Measurements from ENCODE around the gene PLAC1.

The PLAC1 gene

DNA sequence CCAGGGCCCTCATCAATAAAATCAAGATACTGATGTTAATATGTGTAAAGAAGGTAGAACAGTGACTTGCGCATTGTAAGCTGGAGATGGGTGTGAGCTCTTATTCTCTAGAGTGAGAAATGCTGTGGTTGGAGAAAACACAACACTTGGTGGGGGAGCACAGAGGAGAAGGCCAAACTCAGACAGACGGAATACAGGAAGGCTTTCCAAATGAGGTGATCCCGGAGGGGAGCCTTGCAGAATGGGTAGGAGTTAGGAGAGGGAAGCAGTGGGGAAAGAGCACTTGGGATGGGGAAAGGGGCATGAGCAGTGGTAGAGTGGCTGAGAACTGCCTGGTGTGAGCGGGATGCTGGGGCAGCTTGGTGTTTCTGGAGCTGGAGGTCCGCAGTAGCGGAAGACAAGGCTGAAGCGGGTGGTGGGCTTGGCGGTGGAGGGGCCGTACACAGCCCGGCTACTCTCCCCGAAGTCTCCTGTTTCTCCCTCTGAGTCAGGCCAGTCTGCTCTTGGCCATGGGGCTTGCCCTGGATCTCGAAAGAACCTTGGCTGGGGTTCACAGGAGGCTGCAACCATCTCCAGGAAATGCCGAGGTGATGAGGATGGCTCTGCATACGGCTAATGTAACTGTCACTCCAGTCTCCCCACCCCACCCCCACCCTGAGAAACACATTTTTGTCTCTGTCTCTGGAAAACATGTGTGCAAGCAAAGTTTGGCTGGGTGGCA, 11.3 kb upstream of the PLAC1 start:
- DNase-seq: no peak

DNA sequence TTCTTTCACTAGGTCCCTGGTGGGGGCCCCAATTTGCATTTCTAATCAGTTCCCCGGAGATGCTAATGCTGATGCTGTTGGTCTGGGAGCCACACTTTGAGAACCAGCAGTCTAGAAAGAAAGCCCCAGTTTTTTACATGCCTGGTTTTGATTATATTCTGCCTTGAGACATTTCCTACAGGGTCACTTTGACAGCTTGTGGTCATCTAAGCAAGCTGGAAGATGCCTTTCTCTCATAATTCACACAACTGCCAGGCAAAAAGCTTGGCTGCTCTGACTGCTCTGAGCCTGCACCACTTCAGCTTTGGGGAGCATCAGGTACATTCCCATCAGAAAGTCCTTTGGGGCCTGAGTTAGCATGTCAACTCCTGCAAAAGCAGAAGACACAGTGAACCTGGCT, 5.9 kb upstream of the PLAC1 start:
- DNase-seq: no peak

DNA sequence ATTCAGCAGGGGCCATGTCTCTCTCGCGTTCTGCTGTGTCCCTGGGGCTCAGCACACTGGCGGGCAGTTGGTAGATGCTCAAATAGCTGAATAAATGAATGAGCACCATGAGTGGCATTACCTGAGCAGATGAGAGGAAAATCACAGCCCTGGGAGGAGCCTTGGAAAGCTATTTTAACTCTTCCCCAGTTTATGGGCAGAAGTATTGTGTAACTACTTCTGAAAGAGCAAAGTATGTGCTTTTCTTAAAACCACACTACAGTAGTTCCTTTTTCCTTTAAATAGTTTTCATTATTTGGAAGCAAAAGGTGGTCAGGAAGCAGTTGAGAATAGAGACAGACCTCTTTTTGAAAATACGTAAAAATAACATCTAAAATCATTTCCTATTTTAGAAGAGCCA, 3.0 kb upstream of the PLAC1 start:
- no peak for DNase-seq

DNA sequence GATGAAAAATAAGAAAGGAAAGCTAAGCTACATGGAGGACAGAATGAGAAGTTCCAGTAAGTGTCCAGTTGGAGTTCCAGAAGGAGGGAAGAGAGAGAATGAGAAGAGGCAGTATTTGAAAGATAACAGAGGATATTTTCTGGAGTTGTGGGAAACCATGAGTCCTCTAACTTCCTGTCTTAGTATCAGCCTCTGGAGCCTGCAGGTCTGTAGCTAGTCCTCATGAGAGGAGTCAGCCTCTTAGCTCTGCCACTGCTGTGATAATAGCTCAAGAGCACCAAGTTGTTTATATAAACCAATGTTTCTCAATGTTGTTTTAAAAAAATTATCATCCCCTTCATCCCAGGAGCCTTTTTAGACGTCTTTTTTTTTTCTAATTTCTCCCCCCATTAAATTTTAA, 2.4 kb upstream of the PLAC1 start:
- DNase-seq: no peak

DNA sequence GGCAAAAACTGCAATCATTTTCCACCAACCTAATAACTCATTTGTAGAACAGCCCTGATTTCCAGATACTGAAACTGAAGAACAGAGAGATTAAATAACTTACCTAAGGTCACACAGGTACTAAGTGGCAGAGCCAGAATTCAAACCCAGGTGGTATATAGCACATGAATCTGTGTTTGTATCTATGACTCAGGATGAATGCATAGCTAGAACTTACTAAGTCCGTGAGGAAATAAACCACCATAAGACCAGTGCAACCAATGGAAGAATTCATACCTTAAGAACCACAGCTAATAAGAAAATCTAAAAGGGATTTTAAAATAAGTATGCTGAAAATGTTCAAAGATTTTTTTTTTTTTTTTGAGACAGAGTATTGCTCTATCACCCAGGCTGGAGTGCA, 1.5 kb upstream of the PLAC1 start:
- DNase-seq: no peak

DNA sequence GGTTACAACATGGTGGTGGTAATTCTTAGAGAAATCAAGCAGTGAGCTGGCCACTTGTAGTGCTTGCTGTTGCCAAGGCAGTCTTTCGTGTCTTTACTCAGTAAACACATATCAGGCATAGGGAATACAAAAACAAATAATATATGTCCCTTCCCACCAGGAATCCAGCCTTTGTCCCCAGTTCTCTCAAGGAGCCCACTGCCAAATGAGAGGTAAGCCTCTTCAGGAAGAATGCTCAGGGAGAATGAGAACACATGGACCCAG, 421 bp upstream of the PLAC1 start:
- no peak for DNase-seq

DNA sequence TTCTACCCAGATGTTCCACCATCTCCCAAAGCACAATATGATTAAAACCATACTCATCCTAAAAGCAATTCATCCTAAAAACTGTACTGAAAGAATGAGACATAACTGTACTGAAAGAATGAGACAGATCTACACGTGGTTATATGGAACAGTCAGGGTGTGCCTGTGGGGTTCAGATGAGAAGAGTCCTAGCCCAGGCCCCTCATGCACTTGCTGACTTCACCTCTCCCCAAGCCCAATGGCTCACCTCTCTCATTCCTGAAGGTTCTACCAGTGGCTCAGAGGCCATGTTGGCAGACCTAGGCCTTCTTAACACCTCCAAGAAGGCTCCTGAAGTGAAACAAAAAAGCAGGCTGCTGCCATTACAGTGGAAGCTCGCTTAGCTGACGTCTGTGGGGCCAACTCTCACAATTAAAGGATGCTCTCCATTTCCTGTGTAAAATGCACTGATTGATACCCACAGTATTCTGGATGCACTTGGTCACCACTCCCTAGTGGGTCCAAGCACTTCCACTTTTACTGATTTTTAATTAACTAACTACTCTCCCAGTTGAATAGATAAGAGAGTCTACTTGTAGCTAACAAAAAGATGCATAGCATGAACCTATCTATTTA, 3.8 kb downstream of the PLAC1 start:
- DNase-seq: no peak

DNA sequence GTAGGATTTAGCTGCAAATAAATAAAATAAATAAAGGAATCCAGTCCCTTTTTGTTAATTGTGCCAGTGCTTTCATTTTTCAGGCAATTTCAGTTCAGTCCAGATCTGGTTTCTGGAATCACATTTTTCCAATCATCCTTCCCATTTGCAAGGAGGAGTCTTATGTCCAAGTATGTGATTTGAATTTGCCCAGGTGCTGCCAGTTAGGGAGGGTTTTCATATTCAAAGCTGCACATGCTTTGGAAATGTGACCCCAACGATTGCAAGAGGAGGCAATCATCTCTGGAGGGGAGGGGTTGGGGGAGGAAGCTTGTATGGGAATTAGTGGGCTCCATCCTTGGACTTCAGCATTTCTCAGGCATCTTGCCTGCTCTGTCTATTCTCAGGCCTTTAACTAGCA, 4.4 kb downstream of the PLAC1 start:
- no peak for DNase-seq

DNA sequence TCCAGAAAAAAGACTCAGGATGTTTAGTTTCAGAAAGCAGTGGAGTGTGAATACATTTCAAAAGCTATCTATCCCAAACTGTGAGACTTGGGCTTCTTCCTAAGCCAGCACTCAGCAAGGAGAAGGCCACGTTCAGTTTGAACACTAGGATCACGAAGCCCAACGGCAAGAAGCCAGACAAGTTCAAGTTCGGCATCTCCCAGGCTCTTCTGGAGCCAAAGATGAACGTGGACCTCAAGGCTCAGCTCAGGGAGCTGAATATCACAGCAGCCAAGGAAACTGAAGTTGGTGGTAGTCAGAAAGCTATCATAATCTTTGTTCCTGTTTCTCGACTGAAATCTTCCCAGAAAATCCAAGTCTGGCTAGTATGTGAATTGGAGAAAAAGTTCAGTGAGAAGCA, 7.6 kb downstream of the PLAC1 start:
- no peak for DNase-seq

DNA sequence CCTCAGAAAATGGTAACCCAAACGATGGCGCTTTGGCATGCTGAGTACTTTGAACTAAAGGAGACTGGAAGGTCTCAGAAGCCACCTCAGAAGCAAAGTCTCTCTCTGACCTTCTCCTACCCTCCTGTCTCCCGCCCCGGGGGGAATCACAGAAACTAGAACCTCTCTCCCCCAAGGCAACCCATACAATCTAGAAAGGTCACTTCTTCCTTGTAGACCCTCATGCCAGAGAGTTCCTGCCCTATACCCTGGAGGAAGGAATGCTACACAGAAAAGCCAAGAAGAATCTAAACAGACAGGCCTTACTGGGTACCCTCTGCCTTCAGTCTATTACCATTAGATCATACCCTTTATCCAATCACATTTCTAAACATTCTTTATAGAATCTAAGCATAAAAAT, 8.5 kb downstream of the PLAC1 start:
- no peak for DNase-seq

DNA sequence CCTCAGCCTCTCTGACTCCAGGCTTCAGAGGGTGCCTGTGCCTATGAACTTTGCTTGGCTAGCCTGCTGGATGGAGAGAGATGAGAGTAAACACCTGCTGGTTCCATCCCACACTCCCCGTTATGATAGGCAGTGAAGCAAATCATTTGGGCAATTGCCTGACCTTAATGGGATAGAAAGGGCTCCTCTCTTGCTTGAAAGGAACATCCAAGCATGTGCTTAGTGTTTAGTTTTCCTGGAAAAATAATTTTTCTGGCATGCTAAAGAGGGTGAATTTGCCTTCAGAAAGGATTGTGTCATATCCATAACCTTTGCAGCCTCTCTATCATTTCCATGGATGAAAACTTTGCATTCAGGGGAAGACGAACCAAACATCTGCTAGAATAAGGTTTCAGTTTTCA, 10.8 kb downstream of the PLAC1 start:
- no peak for DNase-seq

DNA sequence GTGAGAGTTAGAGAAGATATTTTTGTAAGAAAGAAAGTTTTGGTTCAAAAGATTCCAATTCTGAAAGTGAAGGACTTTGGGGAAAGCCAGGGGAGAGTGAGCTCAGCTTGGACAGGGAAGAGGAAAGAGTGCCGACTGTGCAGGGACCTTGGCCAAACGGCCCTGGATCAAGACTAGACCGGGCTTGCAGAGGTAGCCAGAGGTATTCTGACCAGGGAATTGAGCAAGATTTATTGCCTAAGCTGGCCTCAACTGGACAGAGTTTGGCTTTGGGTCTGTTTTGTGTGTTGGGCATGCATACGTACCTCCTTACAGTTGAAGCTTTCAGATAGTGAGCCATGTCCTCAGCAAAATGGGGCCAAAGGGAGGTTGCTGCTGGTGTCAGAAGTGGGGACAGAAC, 11.6 kb downstream of the PLAC1 start:
- no peak for DNase-seq

DNA sequence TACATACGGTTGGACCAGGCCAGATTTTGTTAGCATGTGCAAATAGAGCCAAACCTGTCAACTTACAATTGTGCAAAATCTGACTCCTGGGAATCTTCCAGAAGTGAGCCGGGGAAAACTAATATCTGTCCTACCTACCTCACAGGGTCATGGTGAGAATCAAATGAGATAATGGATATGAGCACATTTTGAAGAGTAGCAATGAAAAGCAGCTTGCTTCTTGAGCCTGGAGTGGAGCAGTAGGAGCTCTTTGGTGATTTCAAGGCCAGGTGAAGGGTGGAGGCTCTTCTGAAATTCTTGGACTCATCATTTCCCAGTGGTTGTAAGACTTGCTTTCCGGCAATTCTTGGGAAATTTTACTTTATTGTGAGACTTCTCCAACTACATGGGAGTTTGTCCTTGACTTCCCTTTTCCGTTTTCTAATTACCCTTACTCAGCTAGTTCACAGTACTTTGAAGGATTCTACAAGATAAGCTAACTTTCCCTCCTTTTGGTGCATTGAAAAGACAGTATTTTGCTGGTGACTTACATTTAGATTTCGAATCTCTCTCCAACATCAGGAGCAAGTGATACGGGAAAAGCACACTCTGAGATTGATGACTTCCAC, 12.2 kb downstream of the PLAC1 start:
- no peak for DNase-seq

DNA sequence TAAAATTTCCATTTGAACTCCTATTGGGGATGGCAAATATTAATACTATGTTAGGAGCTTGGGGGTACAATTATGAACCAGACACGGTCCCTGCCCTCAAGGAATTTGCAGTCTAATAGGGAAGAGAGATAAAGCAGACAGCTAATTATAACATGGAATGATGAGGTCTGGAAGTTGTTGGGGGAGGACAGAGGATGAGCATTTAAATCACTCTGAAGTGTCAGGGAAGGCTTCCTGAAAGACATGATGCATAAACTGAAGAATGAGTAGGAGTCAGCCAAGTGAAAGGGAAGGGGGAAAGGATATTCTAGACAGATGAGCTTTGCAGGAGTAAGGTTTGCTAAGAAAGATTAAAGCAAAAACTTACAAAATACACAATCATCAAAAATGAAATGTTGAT, 15.9 kb downstream of the PLAC1 start:
- no peak for DNase-seq

DNA sequence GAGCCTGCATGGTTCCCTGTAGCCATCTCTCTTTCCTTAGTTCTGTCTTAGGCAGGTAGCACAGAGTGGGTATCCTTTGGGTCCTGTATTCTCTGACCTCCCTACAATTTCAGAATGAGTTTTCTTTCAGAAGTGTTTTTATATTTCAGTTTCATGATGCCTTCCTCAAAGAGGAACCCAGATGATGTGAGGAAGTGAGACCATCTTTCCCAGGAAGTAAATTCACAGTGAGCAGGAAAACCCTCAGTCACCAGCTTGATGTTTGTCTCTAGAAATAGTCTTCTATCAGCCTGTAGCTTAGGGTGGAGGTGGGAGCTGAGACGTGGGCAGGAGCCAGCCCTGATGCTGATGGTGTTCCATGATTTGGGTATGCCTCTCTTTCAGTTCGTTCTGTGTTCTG, 16.9 kb downstream of the PLAC1 start:
- DNase-seq: no peak

DNA sequence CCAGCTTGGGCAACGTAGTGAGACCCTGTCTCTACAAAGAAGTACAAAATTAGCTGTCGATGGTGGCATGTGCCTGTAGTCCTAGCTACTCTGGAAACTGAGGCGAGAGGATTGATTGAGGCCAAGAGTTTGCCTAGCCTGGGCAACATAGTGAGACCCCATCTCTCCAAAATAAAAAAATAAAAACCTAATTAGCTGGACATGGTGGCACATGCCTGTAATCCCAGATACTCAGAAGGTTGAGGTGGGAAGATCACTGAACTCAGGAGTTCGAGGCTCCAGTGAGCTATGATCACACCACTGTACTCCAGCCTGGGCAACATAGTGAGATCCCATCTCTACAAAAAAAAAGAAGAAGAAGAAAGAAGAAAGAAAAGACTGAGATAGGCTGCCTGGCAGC, 17.4 kb downstream of the PLAC1 start:
- DNase-seq: no peak

DNA sequence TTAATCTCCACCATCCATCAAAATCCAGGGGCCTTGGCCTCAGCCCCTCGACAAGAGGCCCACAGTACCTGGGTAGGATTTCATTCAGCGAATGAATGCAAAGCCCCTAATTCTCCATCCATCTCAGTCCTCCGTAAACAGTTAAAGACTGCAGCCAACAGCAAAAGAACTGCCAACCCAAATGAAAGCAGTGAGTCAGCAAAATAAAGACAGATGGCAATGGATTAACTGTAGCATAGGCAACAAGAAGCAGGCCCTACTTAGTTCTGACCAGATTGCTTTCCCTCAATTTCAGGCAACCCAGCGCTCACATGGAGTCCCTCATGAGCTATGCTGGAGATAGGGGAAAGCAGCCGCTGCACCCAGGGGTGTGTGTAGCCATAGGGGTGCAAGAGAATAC, 21.4 kb downstream of the PLAC1 start:
- DNase-seq: no peak

DNA sequence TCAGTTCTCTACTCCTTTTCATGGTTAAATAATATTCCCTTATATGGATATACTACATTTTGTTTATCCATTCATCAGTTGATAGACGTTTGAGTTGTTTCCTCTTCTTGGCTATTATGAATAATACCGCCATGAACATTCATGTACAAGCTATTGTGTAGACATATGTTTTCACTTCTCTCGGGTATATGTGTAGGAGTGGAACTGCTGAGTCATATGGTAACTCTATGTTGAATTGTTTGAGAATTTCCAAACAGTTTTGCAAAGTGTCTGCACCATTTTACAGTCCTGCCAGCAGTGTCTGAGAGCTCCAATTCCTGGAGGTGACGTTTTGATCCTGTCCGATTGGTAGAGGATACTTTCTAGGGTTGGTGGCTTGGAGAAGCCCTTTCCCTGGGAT, 23.6 kb downstream of the PLAC1 start:
- no peak for DNase-seq

DNA sequence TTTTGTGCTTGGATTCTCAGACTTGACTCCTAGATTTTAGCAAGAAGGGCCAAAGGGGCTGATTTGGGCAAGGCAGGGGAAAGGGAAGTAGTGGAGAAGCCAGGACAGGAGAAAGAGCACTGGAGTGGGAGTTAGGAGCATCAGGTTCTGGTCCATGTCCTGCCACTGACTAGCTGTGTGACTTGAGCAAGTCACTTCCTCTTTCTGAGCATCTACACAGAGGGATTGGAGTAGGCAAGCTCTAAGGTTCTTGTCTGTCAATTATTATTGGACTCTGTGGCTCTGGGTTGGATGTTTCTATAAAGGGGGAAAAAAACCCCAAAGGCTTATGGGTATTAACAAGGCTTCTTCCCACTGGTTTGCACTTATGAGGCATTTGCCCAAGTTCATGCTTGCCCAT, 24.4 kb downstream of the PLAC1 start:
- DNase-seq: no peak

DNA sequence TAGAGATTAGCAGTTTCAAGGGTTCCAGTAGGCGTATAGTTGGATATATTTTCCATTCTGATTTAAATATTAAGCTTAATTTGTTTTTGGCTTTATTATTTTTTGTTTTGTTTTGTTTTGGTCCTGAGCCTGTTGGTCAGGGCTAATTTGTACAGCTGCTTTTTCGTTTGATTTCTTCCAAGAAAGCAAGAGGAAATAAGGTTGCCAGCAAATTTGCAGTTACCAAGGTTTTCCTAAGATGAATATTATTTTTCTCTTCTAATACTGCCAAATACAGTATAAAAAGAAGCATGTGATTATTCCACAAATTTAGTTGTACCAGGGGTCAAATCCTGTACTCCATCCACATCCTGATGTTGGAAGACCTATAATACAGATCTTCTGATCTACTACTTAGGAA, 24.9 kb downstream of the PLAC1 start:
- no peak for DNase-seq

DNA sequence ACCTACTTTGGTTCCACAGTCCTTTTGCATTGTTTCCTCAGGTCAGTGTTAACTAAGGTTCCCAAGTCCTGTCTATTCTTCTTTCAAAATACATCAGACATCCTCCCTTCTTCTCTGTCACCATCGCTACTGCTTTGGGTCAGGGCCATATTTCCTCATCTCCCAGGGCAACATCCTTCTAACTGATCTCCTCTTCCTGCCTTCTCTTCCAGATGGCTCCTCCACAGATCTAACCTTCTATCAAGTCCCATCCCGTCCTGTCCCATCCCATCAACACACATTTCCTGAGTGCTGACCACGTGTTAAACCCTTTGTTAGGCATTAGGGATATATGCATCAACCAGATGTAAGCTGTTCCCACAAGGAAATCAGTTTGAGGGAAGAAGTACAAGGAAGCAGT, 25.9 kb downstream of the PLAC1 start:
- no peak for DNase-seq

DNA sequence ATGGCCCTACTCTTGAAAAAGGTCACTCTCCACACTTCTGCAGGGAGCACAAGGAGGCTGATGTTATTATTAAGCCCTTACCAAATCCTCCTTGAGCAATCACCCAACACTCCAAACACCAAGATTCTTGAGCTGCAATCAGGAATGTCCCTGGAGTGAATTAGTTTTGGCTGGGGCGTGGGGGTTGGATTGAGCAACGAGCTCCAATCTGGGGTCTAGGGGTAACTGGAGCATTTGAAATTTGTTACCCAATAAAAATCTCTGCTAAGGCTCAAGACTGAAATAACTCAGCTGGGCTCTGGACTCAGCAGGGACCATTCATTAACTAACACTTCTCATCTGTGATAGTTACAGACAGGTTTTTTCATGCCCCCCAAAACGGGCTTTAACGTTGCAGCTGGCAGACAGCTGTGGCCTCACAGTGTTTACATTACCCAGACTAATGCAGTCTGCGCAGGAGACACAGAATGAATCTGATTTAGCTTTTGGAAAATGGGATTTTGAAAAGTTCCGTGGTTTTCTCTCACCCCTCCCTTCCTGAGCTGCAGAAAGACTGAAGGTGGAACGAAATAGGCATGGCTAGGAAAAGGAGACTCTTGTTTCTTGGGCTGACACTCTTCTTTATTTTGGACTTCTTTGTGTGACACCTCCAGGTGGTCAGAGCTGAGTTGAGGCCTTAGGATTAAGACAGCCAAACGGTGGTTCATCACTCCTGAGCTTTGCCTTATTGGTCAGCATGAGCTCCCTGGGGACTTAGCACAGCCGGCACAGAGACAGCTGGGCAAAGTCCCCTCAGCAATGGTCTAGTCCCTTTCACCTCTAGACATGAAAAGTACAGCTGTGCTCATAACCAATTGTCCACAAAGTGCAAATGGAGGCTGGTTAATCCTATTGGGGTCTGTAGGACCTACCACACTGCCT, 26.6 kb downstream of the PLAC1 start:
- DNase-seq: no peak

DNA sequence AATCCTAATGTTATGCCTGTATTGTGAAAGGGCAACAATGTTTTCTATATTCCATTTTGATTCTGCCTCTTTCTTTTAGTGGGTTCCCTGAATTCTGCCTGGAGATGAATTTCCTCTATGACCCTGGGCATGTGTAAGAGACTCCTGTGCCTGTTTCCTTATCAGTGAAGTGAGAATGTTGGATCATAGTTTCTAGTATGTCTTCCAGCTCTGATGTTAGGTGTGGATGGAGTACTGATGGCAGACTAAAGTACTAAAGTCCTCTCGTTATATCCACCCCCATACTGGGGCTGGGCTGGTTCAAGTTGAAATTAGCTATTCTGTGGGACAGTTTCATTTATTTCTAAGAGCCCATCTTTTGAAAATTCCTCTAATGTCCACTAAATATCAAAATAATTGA, 29.6 kb downstream of the PLAC1 start:
- DNase-seq: no peak

DNA sequence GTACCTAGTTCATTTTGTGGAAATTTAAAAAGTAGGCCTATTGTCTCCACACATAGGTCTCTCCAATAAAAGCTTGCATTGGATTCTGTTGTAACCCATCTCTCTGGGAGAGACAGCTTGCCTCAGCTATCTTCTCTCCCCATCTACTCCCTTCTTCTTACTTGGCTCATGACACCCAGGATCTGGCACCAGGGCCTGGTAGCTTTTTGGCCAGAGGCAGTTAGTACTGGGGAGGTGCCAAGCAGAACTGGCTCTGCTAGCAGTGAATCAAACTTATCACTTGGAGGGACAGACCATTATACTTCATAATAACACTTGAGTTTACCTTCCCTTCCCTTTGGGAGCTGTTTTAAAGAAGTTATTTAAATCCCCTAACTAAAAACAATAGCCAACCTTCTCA, 31.8 kb downstream of the PLAC1 start:
- DNase-seq: no peak
